CD4-positive, alpha-beta T cell (primary cell): ENCODE results near the gene CTTNBP2. TPM values are rescaled to one million over a fixed set of nuclear protein-coding genes. Genes with fewer than 3 reads are reported as not detected.

ENCODE experiments used
- ATAC-seq: fragments of 200-7000 bp; cut with Tn5 transposase; one replicate; pipeline ENCODE4 v1.10.0; 2022; ENCODE audit warnings: mild to moderate bottlenecking; ENCODE audit not compliant: poor library complexity
- CTCF ChIA-PET: fragments of 350-600 bp; sonication (Branson Sonifier 250); formaldehyde crosslinking; loops from one replicate; lab custom pipeline; 2021; ENCODE audit warnings: antibody characterized with exemption, inconsistent platforms; lab: Charles Lee
- POLR2A ChIA-PET: fragments of 350-600 bp; sonication (Branson Sonifier 250); formaldehyde crosslinking; loops from one replicate; lab custom pipeline; 2021; ENCODE audit warnings: antibody characterized with exemption, inconsistent platforms; lab: Charles Lee
- DNase-seq, 14 experiments: peaks; one replicate each; pipeline ENCODE4 v3.0.0-alpha.2; 2013 to 2020; ENCODE audit warnings: mixed read lengths in 2 of 14
- H3K27ac ChIP-seq, 2 donors: one replicate each; pipeline versions ENCODE4 v1.5.1 to v1.7.0; 2013; ENCODE audit warnings: low read length in 2 of 2, low read depth in 1 of 2, mild to moderate bottlenecking in 1 of 2
- H3K27me3 ChIP-seq, 2 experiments: 1 replicate in 1 of 2; 2 replicates in 1 of 2; pipeline versions ENCODE4 v1.6.1 to v1.7.0; 2013; ENCODE audit warnings: low read length in 2 of 2, control low read depth in 1 of 2, mild to moderate bottlenecking in 1 of 2, moderate library complexity in 1 of 2; ENCODE audit not compliant: insufficient read depth in 2 of 2, control insufficient read depth in 1 of 2
- H3K36me3 ChIP-seq: one replicate; pipeline ENCODE4 v1.6.1; 2013; ENCODE audit warnings: low read length, control low read depth; ENCODE audit not compliant: insufficient read depth
- H3K4me1 ChIP-seq: one replicate; pipeline ENCODE4 v1.6.1; 2013; ENCODE audit warnings: low read length, control low read depth; ENCODE audit not compliant: insufficient read depth
- H3K4me3 ChIP-seq: one replicate; pipeline ENCODE4 v1.5.1; 2013; ENCODE audit warnings: mild to moderate bottlenecking, low read length, moderate library complexity
- H3K9me3 ChIP-seq, 2 experiments: 1 replicate in 1 of 2; 2 replicates in 1 of 2; pipeline versions ENCODE4 v1.6.1 to v1.7.0; 2013; ENCODE audit warnings: low read length in 2 of 2, mild to moderate bottlenecking in 2 of 2, control low read depth in 1 of 2, moderate library complexity in 1 of 2; ENCODE audit not compliant: control insufficient read depth in 1 of 2, insufficient read depth in 1 of 2
- H3K27ac Mint-ChIP-seq: one replicate; pipeline ENCODE4 v1.8.0; 2020; ENCODE audit warnings: mixed read lengths
- H3K27me3 Mint-ChIP-seq: one replicate; pipeline ENCODE4 v1.8.0; 2021; ENCODE audit warnings: mixed read lengths
- H3K36me3 Mint-ChIP-seq: one replicate; pipeline ENCODE4 v1.8.0; 2021; ENCODE audit warnings: low read depth, mixed read lengths
- H3K4me1 Mint-ChIP-seq: one replicate; pipeline ENCODE4 v1.8.0; 2021; ENCODE audit warnings: low read depth, mixed read lengths
- H3K4me3 Mint-ChIP-seq: one replicate; pipeline ENCODE4 v1.8.0; 2020; ENCODE audit warnings: mild to moderate bottlenecking, mixed read lengths
- H3K9me3 Mint-ChIP-seq: one replicate; pipeline ENCODE4 v1.8.0; 2020; ENCODE audit warnings: mixed read lengths
- CTCF ChIP-seq: fragments of 200-600 bp; IDR thresholded peaks from one replicate; pipeline ENCODE4 v1.8.0; 2022; ENCODE audit warnings: antibody characterized with exemption, mild to moderate bottlenecking
- intact Hi-C, 2 experiments: fragments of 100-400 bp; cut with DNase I in 1 of 2; cut with micrococcal nuclease in 1 of 2; formaldehyde crosslinking; loops; one replicate each; pipeline versions ENCODE4 v1.15.1 to v1.9.0; 2023 to 2025; cut with DNase I, micrococcal nuclease
- total RNA-seq, 174 experiments: library from RNA in 2 of 174; stranded (reverse) in 2 of 174; gene quantifications; one replicate each; pipeline ENCODE4 v1.2.3 and lab custom pipeline; 2021 to 2026

The CTTNBP2 gene
- total RNA-seq, 2 experiments from 2014 or later: not detected

GRCh38 chr7:117895276-117895675 is 22.0 kb upstream of the CTTNBP2 start:
- DNase-seq: no peak
- Histone ChIP-seq H3K4me1 (no peaks in the 10 kb centered on the region), H3K27me3 (no peaks in the 10 kb centered on the region), H3K9me3 (no peaks in the 10 kb centered on the region), H3K36me3 (no peaks in the 10 kb centered on the region), H3K4me3 (no peak overlapping the region), H3K27ac (no peak overlapping the region)
- ChIA-PET CTCF (no interaction called here), POLR2A (no interaction called here)
- ATAC-seq: no peak
- Mint-ChIP-seq H3K9me3 (peaks cover 2% of the 10 kb centered on the region), H3K27me3 (no peaks in the 10 kb centered on the region), H3K27ac (no peak overlapping the region), H3K4me3 (no peak overlapping the region), H3K36me3 (no peaks in the 10 kb centered on the region), H3K4me1 (no peaks in the 10 kb centered on the region)
- intact Hi-C loops: no loop called here
- TF ChIP-seq CTCF: no peak

GRCh38 chr7:117894037-117894436 is 20.8 kb upstream of the CTTNBP2 start:
- peaks cover 2% of the 10 kb centered on the region for H3K9me3 Mint-ChIP-seq
- DNase-seq (no peak), ATAC-seq (no peak)
- Histone ChIP-seq H3K27ac (no peak overlapping the region), H3K4me3 (no peak overlapping the region), H3K4me1 (no peaks in the 10 kb centered on the region), H3K9me3 (no peaks in the 10 kb centered on the region), H3K27me3 (no peaks in the 10 kb centered on the region), H3K36me3 (no peaks in the 10 kb centered on the region)
- H3K27me3 Mint-ChIP-seq: no peaks in the 10 kb centered on the region
- no peak overlapping the region for H3K4me3 Mint-ChIP-seq
- H3K4me1 Mint-ChIP-seq: no peaks in the 10 kb centered on the region
- ChIA-PET POLR2A (no interaction called here), CTCF (no interaction called here)
- H3K36me3 Mint-ChIP-seq: no peaks in the 10 kb centered on the region
- no peak overlapping the region for H3K27ac Mint-ChIP-seq
- intact Hi-C loops: no loop called here
- TF ChIP-seq CTCF: no peak

DNA sequence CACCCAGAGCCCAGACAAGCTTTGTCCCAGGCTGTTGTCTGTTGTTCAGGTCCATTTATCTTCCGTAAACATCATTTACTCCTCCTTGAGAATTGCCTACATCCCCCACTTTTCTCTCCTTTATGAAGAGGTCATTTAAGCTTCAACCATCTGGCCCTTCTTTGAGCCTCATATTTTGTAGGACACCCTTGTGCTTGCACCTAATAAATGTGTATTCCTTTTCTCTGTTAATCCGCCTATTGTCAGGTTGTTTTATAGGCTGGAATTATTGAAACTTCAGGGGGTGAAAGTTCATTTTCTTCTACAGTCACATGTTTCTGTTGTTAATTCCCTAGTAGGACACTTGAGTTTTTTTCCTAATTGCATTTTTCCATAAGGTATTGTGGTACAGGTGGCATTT is 19.6 kb upstream of the CTTNBP2 start:
- Mint-ChIP-seq H3K4me3 (no peak overlapping the region), H3K9me3 (peaks cover 2% of the 10 kb centered on the region), H3K36me3 (no peaks in the 10 kb centered on the region), H3K27me3 (no peaks in the 10 kb centered on the region), H3K27ac (no peak overlapping the region), H3K4me1 (no peaks in the 10 kb centered on the region)
- no peak for ATAC-seq
- ChIA-PET CTCF (no interaction called here), POLR2A (no interaction called here)
- Histone ChIP-seq H3K4me1 (no peaks in the 10 kb centered on the region), H3K4me3 (no peak overlapping the region), H3K27ac (no peak overlapping the region), H3K9me3 (no peaks in the 10 kb centered on the region), H3K27me3 (no peaks in the 10 kb centered on the region), H3K36me3 (no peaks in the 10 kb centered on the region)
- no peak for DNase-seq
- intact Hi-C loops: no loop called here
- no peak for TF ChIP-seq CTCF
